BJ (cell line): ENCODE measurements around the gene ADAM19. TPM values are rescaled to one million over a fixed set of nuclear protein-coding genes. Genes with fewer than 3 reads are reported as not detected.

ENCODE experiments used
- CTCF ChIA-PET: fragments of 350-600 bp; formaldehyde crosslinking; extraction: SDS; loops from one replicate; lab custom pipeline; 2021; ENCODE audit warnings: antibody characterized with exemption, inconsistent platforms; lab: Yijun Ruan, JAX
- POLR2A ChIA-PET: fragments of 300-600 bp; sonication (Branson Sonifier 250); formaldehyde crosslinking; extraction: SDS; loops from one replicate; lab custom pipeline; 2021; ENCODE audit warnings: antibody characterized with exemption; lab: Charles Lee
- DNase-seq: peaks from one replicate; pipeline ENCODE4 v3.0.0-alpha.2; 2011; ENCODE audit warnings: low read depth
- H3K27me3 ChIP-seq: 2 replicates; pipeline ENCODE4 v1.6.0; 2011; ENCODE audit warnings: low read length; ENCODE audit not compliant: control insufficient read depth, insufficient read depth
- H3K36me3 ChIP-seq: 2 replicates; pipeline ENCODE4 v1.5.1; 2011; ENCODE audit warnings: low read length; ENCODE audit not compliant: control insufficient read depth, insufficient read depth
- H3K4me3 ChIP-seq: 2 replicates; pipeline ENCODE4 v1.5.1; 2011; ENCODE audit warnings: low read depth, mild to moderate bottlenecking, control low read depth, low read length
- polyA plus RNA-seq: library from polyadenylated mRNA; depleted of rRNA; stranded (reverse); fragments of >200 nt; gene quantifications from 2 replicates; pipeline ENCODE4 v1.2.3, GENCODE V29; 2011
- TF ChIP-seq, protein P1 (sequence below): IDR thresholded peaks from 2 replicates; pipeline ENCODE4 v1.5.1; 2011; ENCODE audit warnings: low read depth, mild to moderate bottlenecking, control low read depth, inconsistent platforms, low read length, moderate library complexity; ENCODE audit not compliant: insufficient read depth

Gene ADAM19
- polyA plus RNA-seq, 1 experiment: 68.3 TPM

DNA sequence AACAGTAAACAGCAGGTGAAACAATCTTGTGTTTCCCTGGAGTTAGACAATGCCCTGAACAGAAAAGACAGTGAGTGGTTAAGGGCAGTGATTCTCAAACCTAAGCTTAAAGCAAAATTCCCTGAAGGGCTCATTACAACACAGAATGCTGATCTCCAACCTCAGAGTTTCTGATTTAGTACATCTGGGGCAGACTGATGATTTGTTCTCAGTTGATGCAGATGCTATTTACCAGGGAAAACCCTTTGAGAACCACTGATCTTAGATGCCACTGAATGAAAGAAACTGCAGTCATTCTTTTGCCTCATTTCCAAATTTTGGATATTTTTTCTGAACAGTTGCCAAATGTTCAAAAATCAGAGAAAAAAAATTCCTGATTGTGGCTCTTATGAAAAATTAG is 18.7 kb upstream of the ADAM19 start:
- ChIA-PET POLR2A (no interaction called here), CTCF (interaction anchor here (0.6 to 1.4 kb wide), 2 partner anchors 52 to 117 kb away, joined by 3 read pairs; no protein-coding TSS in a partner anchor)
- TF ChIP-seq, protein P1, sequence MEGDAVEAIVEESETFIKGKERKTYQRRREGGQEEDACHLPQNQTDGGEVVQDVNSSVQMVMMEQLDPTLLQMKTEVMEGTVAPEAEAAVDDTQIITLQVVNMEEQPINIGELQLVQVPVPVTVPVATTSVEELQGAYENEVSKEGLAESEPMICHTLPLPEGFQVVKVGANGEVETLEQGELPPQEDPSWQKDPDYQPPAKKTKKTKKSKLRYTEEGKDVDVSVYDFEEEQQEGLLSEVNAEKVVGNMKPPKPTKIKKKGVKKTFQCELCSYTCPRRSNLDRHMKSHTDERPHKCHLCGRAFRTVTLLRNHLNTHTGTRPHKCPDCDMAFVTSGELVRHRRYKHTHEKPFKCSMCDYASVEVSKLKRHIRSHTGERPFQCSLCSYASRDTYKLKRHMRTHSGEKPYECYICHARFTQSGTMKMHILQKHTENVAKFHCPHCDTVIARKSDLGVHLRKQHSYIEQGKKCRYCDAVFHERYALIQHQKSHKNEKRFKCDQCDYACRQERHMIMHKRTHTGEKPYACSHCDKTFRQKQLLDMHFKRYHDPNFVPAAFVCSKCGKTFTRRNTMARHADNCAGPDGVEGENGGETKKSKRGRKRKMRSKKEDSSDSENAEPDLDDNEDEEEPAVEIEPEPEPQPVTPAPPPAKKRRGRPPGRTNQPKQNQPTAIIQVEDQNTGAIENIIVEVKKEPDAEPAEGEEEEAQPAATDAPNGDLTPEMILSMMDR: no peak
- no peak for DNase-seq
- no peaks in the 10 kb centered on the region for H3K27me3 ChIP-seq
- no peak overlapping the region for H3K4me3 ChIP-seq
- no peaks in the 10 kb centered on the region for H3K36me3 ChIP-seq

DNA sequence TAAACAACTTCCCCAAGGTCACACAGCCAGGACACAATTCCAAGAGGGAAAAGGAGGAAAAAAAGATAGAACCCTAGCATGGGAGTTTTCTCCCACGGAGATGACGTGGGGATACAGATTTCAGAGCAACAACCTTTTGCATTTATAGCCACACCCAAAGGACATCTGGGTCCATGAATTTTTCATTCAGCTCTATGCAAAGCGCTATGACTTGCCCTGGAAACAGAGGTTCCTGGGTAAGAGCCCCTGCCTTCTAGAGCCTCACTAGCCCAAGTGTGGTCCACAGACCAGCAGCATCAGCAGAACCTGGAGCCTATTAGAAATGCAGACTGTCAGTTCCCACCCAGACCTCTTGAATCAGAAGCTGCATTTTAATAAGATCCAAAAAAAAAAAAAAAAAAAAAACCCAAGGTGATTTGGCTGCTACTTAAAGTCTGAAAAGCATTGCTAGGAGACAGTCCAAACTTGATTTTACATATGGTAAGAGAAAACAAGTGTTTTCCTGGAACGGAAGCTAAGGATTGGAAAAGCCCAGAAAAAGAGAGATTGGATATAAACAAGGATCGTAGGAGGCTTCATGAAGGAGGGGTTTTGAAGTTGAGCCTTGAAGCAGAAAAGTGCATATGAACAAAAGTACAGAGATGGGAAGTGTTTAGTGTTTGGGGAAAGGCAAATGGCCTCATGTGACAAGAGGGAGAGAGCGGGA is 17.6 kb upstream of the ADAM19 start:
- Histone ChIP-seq H3K4me3 (no peak overlapping the region), H3K27me3 (no peaks in the 10 kb centered on the region), H3K36me3 (no peaks in the 10 kb centered on the region)
- ChIA-PET POLR2A (no interaction called here), CTCF (interaction anchor here (0.6 to 0.9 kb wide), 2 partner anchors 30 to 51 kb away, joined by 3 to 4 read pairs; no protein-coding TSS in a partner anchor)
- no peak for DNase-seq
- TF ChIP-seq, protein P1: no peak

DNA sequence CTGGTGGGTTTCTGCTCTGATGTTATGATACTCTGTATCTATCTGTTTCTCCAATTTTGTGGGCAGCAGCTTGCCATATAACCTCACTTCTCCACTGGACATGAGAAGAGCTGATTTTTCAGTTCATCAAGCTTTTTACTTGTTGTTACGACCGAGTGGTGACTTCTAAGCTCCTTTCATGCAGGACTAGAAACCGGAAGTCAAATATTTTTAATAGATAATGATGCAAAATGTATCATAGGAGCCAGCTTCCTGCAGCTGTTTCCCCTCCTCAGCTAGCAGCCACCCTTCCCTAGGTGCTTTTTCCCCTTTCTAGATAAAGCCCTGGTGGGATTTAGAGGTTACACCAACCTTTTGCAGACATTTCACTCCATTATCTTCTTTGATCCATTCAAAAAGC is 17.0 kb upstream of the ADAM19 start:
- ChIA-PET POLR2A (no interaction called here), CTCF (no interaction called here)
- no peaks in the 10 kb centered on the region for H3K36me3 ChIP-seq
- TF ChIP-seq, protein P1: no peak
- H3K4me3 ChIP-seq: no peak overlapping the region
- DNase-seq: no peak
- H3K27me3 ChIP-seq: no peaks in the 10 kb centered on the region

DNA sequence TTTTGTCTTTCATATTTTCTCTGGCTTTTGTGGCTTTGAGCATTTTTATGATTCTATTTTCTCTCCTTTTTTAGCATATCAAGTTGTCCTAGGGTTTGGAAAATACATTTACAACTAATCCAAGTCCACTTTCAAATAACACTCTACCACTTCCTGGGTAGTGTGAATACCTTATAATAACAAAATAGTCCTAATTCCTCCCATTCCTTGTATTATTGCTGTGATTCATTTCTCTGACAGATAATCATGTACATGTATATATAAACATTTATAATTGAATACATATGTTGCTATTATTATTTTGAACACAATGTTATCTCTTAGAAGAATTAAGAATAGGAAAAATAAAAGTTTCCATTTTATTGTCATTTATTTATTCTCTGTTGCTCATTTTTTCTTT is 14.9 kb upstream of the ADAM19 start:
- TF ChIP-seq, protein P1: no peak
- H3K36me3 ChIP-seq: no peaks in the 10 kb centered on the region
- POLR2A ChIA-PET: no interaction called here
- CTCF ChIA-PET: interaction anchor here (0.7 kb wide), 1 partner anchor 131 kb away, joined by 4 read pairs; no protein-coding TSS in a partner anchor
- DNase-seq: no peak
- no peaks in the 10 kb centered on the region for H3K27me3 ChIP-seq
- no peak overlapping the region for H3K4me3 ChIP-seq

DNA sequence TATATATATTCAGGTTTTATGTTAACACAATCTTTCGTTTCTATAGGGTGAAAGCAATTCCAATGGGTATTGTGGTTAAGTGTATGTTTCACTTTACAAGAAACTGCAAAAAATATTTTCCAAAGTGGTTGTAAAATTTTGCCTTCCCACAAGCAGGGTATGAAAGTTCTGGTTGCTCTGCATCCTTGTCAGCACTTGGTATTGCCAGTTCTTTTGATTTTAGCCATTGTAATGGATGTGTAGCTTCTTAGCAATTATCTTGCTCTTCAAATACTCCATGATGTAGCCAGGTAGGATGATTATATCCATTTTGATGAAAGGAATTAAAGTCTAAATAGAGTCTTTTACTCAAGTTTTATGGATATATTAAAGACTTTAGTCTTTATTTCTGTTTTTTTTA is 9.1 kb upstream of the ADAM19 start:
- Histone ChIP-seq H3K27me3 (no peaks in the 10 kb centered on the region), H3K36me3 (no peaks in the 10 kb centered on the region), H3K4me3 (no peak overlapping the region)
- TF ChIP-seq, protein P1: no peak
- CTCF ChIA-PET: no interaction called here
- POLR2A ChIA-PET: no interaction called here
- no peak for DNase-seq
